GM12801 (cell line): ENCODE data around the gene CRB3.

ENCODE experiments used
- TF ChIP-seq, protein P1 (sequence below): IDR thresholded peaks from one replicate; pipeline ENCODE4 v1.5.1; 2011; ENCODE audit warnings: control low read depth; ENCODE audit not compliant: insufficient read length; ENCODE audit errors: extremely low read depth

The CRB3 gene

DNA sequence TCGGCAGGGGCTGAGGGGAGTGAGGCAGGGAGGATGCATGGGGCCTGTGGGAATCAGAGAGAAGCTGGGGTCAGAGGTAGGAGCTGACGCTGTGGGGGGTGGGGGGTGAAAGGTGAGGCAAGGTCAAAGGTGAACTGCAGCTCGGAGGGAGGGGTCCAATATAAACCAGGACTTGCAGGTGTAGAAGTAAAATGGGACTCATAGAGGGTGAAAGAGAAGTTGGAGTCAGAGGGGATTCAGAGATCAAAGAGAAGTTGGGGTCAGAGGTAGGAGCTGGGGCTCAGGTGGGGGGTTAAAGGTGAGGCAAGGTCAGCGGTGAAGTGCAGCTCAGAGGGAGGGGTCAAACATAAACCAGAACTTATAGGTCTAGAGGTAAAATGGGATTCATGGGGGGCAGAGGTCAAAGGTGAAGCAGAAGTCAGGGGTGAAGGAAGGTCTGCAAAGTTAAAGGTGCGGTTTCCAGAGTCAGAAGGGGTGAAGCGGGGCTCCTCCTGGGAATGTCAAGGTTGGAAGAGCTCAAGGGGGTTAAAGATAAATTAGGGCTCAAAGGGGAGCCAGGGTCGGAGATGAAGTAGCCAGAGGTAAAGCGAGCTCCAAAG, 30.5 kb downstream of the CRB3 start:
- TF ChIP-seq, protein P1, sequence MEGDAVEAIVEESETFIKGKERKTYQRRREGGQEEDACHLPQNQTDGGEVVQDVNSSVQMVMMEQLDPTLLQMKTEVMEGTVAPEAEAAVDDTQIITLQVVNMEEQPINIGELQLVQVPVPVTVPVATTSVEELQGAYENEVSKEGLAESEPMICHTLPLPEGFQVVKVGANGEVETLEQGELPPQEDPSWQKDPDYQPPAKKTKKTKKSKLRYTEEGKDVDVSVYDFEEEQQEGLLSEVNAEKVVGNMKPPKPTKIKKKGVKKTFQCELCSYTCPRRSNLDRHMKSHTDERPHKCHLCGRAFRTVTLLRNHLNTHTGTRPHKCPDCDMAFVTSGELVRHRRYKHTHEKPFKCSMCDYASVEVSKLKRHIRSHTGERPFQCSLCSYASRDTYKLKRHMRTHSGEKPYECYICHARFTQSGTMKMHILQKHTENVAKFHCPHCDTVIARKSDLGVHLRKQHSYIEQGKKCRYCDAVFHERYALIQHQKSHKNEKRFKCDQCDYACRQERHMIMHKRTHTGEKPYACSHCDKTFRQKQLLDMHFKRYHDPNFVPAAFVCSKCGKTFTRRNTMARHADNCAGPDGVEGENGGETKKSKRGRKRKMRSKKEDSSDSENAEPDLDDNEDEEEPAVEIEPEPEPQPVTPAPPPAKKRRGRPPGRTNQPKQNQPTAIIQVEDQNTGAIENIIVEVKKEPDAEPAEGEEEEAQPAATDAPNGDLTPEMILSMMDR, result no peak

DNA sequence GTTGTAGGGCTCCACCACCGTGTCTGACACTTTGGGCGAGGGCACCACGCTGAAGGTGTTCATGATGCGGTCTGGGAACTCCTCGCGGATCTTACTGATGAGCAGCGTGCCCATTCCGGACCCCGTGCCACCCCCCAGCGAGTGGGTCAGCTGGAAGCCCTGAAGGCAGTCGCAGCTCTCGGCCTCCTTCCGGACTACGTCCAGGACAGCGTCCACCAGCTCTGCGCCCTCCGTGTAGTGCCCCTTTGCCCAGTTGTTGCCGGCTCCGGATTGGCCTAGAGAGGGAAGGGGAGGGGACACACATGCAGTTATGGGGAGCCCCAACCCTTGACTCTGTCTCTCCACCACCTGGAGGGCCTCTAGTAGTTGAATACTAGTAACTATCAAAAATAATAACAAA, 31.9 kb downstream of the CRB3 start:
- TF ChIP-seq, protein P1, result no peak

DNA sequence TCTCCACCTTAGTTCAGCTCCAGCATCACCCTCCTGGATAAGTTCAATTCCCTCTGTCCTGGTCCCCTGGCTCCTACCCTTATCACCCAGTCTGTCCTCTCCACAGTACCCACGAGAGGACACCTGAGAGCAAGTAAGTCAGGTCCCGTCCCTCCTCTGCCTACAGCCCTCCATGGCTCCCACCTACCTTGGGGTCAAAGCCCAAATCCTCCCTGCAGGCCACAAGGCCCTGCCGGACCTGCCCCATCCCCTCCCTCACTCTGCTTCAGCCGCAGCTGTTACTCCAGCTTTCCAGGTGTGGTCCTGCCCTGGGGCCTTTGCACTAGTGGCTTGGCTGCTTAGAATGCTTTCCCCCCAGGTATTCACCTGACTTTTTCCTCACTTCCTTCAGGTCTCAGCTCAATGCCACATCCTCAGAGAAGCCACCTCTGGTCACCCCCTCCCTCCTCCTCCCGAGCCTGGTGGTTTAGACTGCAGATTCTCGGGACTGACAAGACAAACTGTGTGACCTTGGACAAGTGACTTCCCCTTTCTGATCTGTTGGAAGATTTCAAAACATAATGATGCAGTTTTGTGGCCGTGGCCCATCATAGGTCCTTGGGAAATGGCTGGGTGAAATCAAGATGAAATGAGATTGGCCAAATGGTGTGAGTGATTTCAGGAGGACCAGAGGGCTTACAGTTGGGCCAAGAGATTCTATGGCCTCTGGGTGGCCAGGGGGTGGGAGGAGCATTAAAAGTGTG, 34.4 kb downstream of the CRB3 start:
- TF ChIP-seq, protein P1, result no peak

DNA sequence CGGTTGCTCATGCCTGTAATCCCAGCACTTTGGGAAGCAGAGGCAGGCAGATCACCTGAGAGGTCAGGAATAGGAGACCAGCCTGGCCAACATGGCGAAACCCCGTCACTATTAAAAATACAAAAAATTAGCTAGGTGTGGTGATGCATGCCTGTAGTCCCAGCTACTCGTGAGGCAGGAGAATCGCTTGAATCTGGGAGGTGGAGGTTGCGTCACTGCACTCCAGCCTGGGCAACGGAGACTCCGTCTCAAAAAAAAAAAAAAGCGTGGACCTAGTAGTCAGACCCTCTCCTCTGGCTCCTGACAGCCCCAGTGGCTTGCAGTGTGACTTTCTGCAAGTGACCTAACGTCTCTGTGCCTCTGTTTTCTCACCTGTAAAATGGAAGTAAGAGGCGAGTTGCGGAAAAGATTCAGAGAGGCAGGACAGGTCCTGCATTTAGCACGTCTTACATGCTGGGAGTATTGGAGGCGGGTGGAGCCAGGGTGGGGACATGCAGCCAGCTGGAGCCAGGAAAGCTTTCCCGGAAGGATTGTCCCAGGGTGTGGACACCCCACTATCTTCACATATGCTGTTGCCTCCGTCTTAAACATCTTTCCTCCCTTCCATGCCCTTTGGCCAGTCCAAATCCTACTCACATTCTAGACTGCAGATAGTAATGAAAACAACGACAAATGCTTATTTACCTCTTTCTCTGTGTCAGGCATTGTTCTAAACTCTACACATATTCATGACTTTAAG, 35.1 kb downstream of the CRB3 start:
- TF ChIP-seq, protein P1, result no peak

DNA sequence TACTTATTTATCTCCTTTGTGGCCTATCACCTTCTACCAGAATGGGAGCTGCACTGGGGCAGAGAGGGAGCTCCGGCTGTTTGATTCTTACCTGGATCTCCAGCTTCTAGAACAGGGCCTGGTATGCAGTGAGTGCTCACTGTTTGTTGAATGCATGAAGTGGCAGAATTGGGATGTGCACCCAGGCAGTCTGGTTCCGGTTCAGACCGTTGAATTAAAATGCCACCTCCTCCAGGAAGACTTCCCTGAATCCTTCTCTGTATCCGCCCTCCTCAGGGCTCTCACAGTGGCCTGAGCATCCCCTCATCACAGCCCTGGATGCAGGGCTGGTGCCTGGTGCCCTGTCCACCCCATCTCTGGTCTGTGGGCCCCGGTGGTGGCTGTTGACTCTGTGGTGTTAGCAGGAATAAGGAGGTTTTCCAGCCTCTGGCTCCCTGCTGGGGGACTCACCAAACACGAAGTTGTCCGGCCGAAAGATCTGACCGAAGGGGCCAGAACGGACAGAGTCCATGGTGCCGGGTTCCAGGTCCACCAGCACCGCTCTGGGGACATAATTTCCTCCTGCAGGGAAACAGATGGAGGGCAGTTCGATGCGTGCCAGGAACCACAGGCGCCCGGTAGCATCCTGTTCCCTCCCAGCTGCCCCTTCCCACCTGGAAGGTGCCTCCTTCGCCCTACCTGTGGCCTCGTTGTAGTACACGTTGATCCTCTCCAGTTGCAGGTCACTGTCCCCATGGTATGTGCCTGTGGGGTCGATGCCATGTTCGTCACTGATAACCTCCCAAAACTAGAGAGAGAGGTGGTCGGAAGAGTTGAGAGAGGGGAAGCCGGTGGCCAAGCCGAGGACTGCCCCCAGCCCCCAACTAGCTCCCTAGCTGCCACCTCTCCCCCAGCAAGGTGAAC, 37.0 kb downstream of the CRB3 start:
- TF ChIP-seq, protein P1, result no peak

DNA sequence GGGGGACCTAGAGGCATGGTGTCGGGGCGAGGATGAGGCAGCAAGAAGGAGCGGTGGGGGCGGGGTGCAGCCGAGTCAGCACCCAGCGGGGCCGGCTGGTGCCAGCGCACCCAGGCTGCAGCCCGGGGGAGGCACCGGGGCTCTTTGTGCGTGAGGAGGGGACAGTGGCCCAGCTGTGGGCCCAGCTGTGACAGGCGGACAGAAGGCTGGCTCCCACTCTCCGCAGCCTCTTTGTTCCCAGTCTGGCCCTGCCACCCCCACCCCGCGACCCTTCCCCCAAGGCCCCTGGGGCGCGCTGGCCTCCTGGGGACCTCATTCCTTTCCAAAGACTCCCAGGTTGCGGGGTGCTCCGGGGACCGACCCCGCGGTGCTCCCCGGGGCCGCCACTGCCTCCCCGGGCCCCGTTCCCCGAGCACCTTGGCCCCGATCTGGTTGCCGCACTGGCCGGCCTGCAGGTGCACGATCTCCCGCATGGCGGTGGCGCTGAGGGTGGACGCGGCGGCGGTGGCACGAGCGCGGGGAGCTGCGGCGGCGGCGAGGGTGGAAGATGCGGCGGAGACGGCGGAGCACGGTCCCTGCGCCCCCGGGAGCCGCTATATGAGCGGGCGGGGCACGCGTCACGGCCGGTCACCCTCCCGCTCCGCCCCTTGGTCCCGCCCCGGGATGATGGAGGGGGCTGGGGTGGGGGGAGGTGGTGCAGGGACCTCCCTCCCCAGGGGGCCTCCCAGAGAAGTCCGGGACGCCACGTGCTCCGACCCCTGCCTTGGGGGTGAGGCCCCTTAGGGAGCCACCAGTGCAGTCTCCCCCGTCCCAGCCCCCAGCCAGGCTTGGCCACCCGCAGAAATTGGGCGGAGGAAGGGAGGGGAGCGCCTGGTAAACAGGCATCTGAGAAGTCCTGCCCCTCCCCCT, 37.9 kb downstream of the CRB3 start, which contains the start of gene TUBB4A:
Gene TUBB4A, minus strand, starts transcription at position 570 of the 909 bp plus-strand sequence. Its CDS starts 97 bp downstream, at position 473.
- TF ChIP-seq, protein P1, result no peak
